KOPT-K1 (cell line): ENCODE measurements around the gene SLC25A10.
A peak's percentile ranks its signal among the peaks of the same experiment; 100 is the strongest.

ENCODE experiments used
- H3K27ac ChIP-seq: fragments of 200-600 bp; sonication (generic); 2 replicates; pipeline ENCODE4 v1.5.1; 2016; ENCODE audit warnings: antibody characterized with exemption, mild to moderate bottlenecking, low read depth, low read length; ENCODE audit not compliant: poor library complexity, severe bottlenecking
- H3K36me3 ChIP-seq: fragments of 200-600 bp; sonication (generic); 2 replicates; pipeline ENCODE4 v1.5.1; 2017; ENCODE audit warnings: antibody characterized with exemption, mild to moderate bottlenecking, low read length, moderate library complexity; ENCODE audit not compliant: insufficient read depth
- H3K9me3 ChIP-seq: fragments of 200-600 bp; sonication (generic); 2 replicates; pipeline ENCODE4 v1.5.1; 2017; ENCODE audit warnings: antibody characterized with exemption, low read length, mild to moderate bottlenecking; ENCODE audit not compliant: insufficient read depth, poor library complexity, severe bottlenecking

The SLC25A10 gene

GRCh38 chr17:81695211-81695610 is 16.9 kb upstream of the SLC25A10 start:
- peaks cover 98% of the 10 kb centered on the region for H3K36me3 ChIP-seq
- no peaks in the 10 kb centered on the region for H3K9me3 ChIP-seq
- no peak overlapping the region for H3K27ac ChIP-seq

- no peak overlapping the region for H3K27ac ChIP-seq
- H3K9me3 ChIP-seq: no peaks in the 10 kb centered on the region
- peaks cover 98% of the 10 kb centered on the region for H3K36me3 ChIP-seq
Measured at GRCh38 chr17:81695801-81696200, 16.3 kb upstream of the SLC25A10 start.

- Histone ChIP-seq H3K36me3 (peaks cover 98% of the 10 kb centered on the region), H3K9me3 (no peaks in the 10 kb centered on the region), H3K27ac (no peak overlapping the region)
Measured at GRCh38 chr17:81696218-81696941, 15.7 kb upstream of the SLC25A10 start.

- Histone ChIP-seq H3K27ac (no peak overlapping the region), H3K9me3 (no peaks in the 10 kb centered on the region), H3K36me3 (peaks cover 97% of the 10 kb centered on the region)
Measured at GRCh38 chr17:81697261-81698044, 14.6 kb upstream of the SLC25A10 start.

GRCh38 chr17:81700353-81701287 is 11.5 kb upstream of the SLC25A10 start:
- no peaks in the 10 kb centered on the region for H3K9me3 ChIP-seq
- H3K27ac ChIP-seq: peak overlapping the region; percentile 88
- peaks cover 79% of the 10 kb centered on the region for H3K36me3 ChIP-seq

- H3K36me3 ChIP-seq: peaks cover 79% of the 10 kb centered on the region
Measured at GRCh38 chr17:81701288-81702071, 10.6 kb upstream of the SLC25A10 start.

GRCh38 chr17:81702934-81703746 is 8.9 kb upstream of the SLC25A10 start, which contains the start of gene MRPL12:
Gene MRPL12, plus strand, starts transcription at chr17:81703367. Its CDS starts 135 bp downstream, at chr17:81703502.
- Histone ChIP-seq H3K9me3 (no peaks in the 10 kb centered on the region), H3K36me3 (peaks cover 79% of the 10 kb centered on the region), H3K27ac (peak within 1 kb of the TSS; percentile 88)

More at GRCh38 chr17:81701288-81702071, 10.6 kb upstream of the SLC25A10 start:
- Histone ChIP-seq H3K27ac (peak overlapping the region; percentile 88), H3K9me3 (no peaks in the 10 kb centered on the region)

GRCh38 chr17:81703747-81704654 is 8.1 kb upstream of the SLC25A10 start:
- Histone ChIP-seq H3K27ac (peak overlapping the region; percentile 88), H3K9me3 (no peaks in the 10 kb centered on the region), H3K36me3 (peaks cover 79% of the 10 kb centered on the region)

- H3K27ac ChIP-seq: no peak overlapping the region
- no peaks in the 10 kb centered on the region for H3K9me3 ChIP-seq
- peaks cover 73% of the 10 kb centered on the region for H3K36me3 ChIP-seq
Measured at GRCh38 chr17:81705518-81706231, 6.4 kb upstream of the SLC25A10 start.

GRCh38 chr17:81706232-81706611 is 5.9 kb upstream of the SLC25A10 start:
- Histone ChIP-seq H3K9me3 (no peaks in the 10 kb centered on the region), H3K27ac (no peak overlapping the region), H3K36me3 (peaks cover 68% of the 10 kb centered on the region)

- no peaks in the 10 kb centered on the region for H3K9me3 ChIP-seq
- H3K27ac ChIP-seq: no peak overlapping the region
- H3K36me3 ChIP-seq: peaks cover 60% of the 10 kb centered on the region
Measured at GRCh38 chr17:81706757-81707624, 5.1 kb upstream of the SLC25A10 start.
